HCT116 (cell line): Measurements from ENCODE around the gene GNS. TPM values are rescaled to one million over a fixed set of nuclear protein-coding genes. Genes with fewer than 3 reads are reported as not detected.

Source experiments
- ATAC-seq: fragments of 200-7000 bp; cut with Tn5 transposase; 2 replicates; pipeline ENCODE4 v1.9.1; 2020; ENCODE audit warnings: mild to moderate bottlenecking, moderate library complexity
- BruUV-seq: library from RNA; stranded (reverse); fragments of 400-500 nt; replicated peaks from 2 replicates; lab custom pipeline; 2021; lab: Mats Ljungman, UMichigan
- CTCF ChIA-PET: fragments of 300-600 bp; sonication (Branson Sonifier 250); formaldehyde crosslinking; loops from one replicate; lab custom pipeline; 2021; ENCODE audit warnings: antibody characterized with exemption; lab: Charles Lee
- POLR2A ChIA-PET: fragments of 300-600, 350-600 bp; sonication (Branson Sonifier 250); formaldehyde crosslinking; loops from one replicate; lab custom pipeline; 2021; ENCODE audit warnings: antibody characterized with exemption; lab: Charles Lee
- RAD21 ChIA-PET, 2 experiments: fragments of 300-600 bp; sonication (Branson Sonifier 250); formaldehyde crosslinking; loops; one replicate each; lab custom pipeline; 2023; ENCODE audit warnings: low total read pairs in 2 of 2; ENCODE audit not compliant: uncharacterized antibody in 2 of 2, unreplicated experiment in 2 of 2, low non-redundant PET in 1 of 2; lab: Charles Lee
- DNase-seq: peaks from one replicate; pipeline ENCODE4 v3.0.0-alpha.2; 2010; ENCODE audit warnings: low read depth, low spot score
- H2AFZ ChIP-seq: fragments of 200-600 bp; shearing (Covaris generic), sonication (generic); 2 replicates; pipeline ENCODE4 v1.6.1; 2017; ENCODE audit warnings: low read depth, mixed run types, mixed read lengths, antibody characterized with exemption, low read length; ENCODE audit not compliant: poor library complexity, severe bottlenecking
- H3K27ac ChIP-seq: 2 replicates; pipeline ENCODE4 v1.5.1; 2012; ENCODE audit warnings: low read depth, low read length
- H3K27me3 ChIP-seq: fragments of 200-600 bp; sonication (generic); 2 replicates; pipeline ENCODE4 v1.6.1; 2016; ENCODE audit warnings: mixed run types, low read length, mixed read lengths; ENCODE audit not compliant: insufficient read depth
- H3K36me3 ChIP-seq, 2 experiments: fragments of 200-500 bp in 1 of 2; fragments of 200-600 bp in 1 of 2; sonication (Bioruptor generic) in 1 of 2; sonication (generic) in 1 of 2; 2 replicates each; pipeline versions ENCODE4 v1.5.1 to v1.6.1; 2014 to 2016; ENCODE audit warnings: low read length in 2 of 2, inconsistent platforms in 1 of 2, mixed read lengths in 1 of 2, mixed run types in 1 of 2; ENCODE audit not compliant: insufficient read depth in 2 of 2, control insufficient read depth in 1 of 2
- H3K4me1 ChIP-seq, 2 experiments: fragments of 200-600 bp in 1 of 2; sonication (generic) in 1 of 2; 2 replicates each; pipeline versions ENCODE4 v1.5.1 to v1.6.1; 2012 to 2017; ENCODE audit warnings: low read length in 2 of 2, inconsistent platforms in 1 of 2, mild to moderate bottlenecking in 1 of 2, mixed read lengths in 1 of 2, mixed run types in 1 of 2, moderate library complexity in 1 of 2; ENCODE audit not compliant: insufficient read depth in 2 of 2, control insufficient read depth in 1 of 2
- H3K4me2 ChIP-seq: fragments of 200-600 bp; sonication (generic); 2 replicates; pipeline ENCODE4 v1.6.1; 2017; ENCODE audit warnings: mixed run types, low read length, mixed read lengths
- H3K4me3 ChIP-seq, 2 experiments: fragments of 200-600 bp in 1 of 2; sonication (generic) in 1 of 2; replicated peaks in 1 of 2; 2 replicates each; pipeline ENCODE4 v1.5.1; 2011 to 2016; ENCODE audit warnings: low read length in 2 of 2, control low read depth in 1 of 2, low read depth in 1 of 2, mild to moderate bottlenecking in 1 of 2, mixed read lengths in 1 of 2, mixed run types in 1 of 2
- H3K79me2 ChIP-seq: fragments of 200-600 bp; sonication (generic); 2 replicates; pipeline ENCODE4 v1.6.1; 2017; ENCODE audit warnings: mild to moderate bottlenecking, mixed run types, low read length, moderate library complexity, mixed read lengths; ENCODE audit not compliant: insufficient read depth
- H3K9ac ChIP-seq: fragments of 200-600 bp; sonication (generic); 2 replicates; pipeline ENCODE4 v1.6.1; 2016; ENCODE audit warnings: low read length, mixed read lengths
- H3K9me2 ChIP-seq: fragments of 200-600 bp; sonication (generic), shearing (Covaris generic); 2 replicates; pipeline ENCODE4 v1.6.1; 2017; ENCODE audit warnings: mixed run types, mild to moderate bottlenecking, moderate library complexity; ENCODE audit not compliant: insufficient read depth
- H3K9me3 ChIP-seq, 2 experiments: fragments of 200-500 bp in 1 of 2; fragments of 200-600 bp in 1 of 2; sonication (Bioruptor generic) in 1 of 2; sonication (generic) in 1 of 2; 2 replicates each; pipeline ENCODE4 v1.6.1; 2014 to 2017; ENCODE audit warnings: low read length in 2 of 2, mixed read lengths in 2 of 2, inconsistent platforms in 1 of 2, low read depth in 1 of 2, mild to moderate bottlenecking in 1 of 2, mixed run types in 1 of 2, moderate library complexity in 1 of 2; ENCODE audit not compliant: control insufficient read depth in 1 of 2, insufficient read depth in 1 of 2
- H4K20me1 ChIP-seq: fragments of 200-600 bp; sonication (generic), shearing (Covaris generic); 2 replicates; pipeline ENCODE4 v1.6.1; 2017; ENCODE audit warnings: mixed run types, mild to moderate bottlenecking, moderate library complexity; ENCODE audit not compliant: insufficient read depth
- CEBPB ChIP-seq: IDR thresholded peaks from 2 replicates; pipeline ENCODE4 v1.6.1; 2012; ENCODE audit warnings: low read depth
- EGR1 ChIP-seq: IDR thresholded peaks from 2 replicates; pipeline ENCODE4 v1.6.1; 2012; ENCODE audit warnings: low read depth
- ELF1 ChIP-seq: IDR thresholded peaks from 2 replicates; pipeline ENCODE4 v1.6.1; 2012; ENCODE audit warnings: low read depth, borderline replicate concordance
- EZH2 ChIP-seq: fragments of 200-600 bp; sonication (generic); IDR thresholded peaks from 2 replicates; pipeline ENCODE4 v1.6.1; 2017; ENCODE audit warnings: antibody characterized with exemption, mixed run types
- FOSL1 ChIP-seq: IDR thresholded peaks from 2 replicates; pipeline ENCODE4 v1.6.1; 2012; ENCODE audit warnings: low read depth
- JUND ChIP-seq: IDR thresholded peaks from 2 replicates; pipeline ENCODE4 v1.6.1; 2012
- MAX ChIP-seq: IDR thresholded peaks from 2 replicates; pipeline ENCODE4 v1.6.1; 2012
- POLR2A ChIP-seq: IDR thresholded peaks from 2 replicates; pipeline ENCODE4 v1.7.0; 2011; ENCODE audit warnings: borderline replicate concordance; ENCODE audit not compliant: insufficient read depth, insufficient read length; ENCODE audit errors: extremely low read depth
- POLR2AphosphoS5 ChIP-seq: IDR thresholded peaks from 2 replicates; pipeline ENCODE4 v1.6.1; 2011; ENCODE audit warnings: mild to moderate bottlenecking, low read depth, low read length, moderate library complexity
- RAD21 ChIP-seq: IDR thresholded peaks from 2 replicates; pipeline ENCODE4 v1.6.1; 2012; ENCODE audit warnings: low read depth, mild to moderate bottlenecking
- SIN3A ChIP-seq: IDR thresholded peaks from 2 replicates; pipeline ENCODE4 v1.6.1; 2012; ENCODE audit warnings: low read depth
- SP1 ChIP-seq: IDR thresholded peaks from 2 replicates; pipeline ENCODE4 v1.6.1; 2012; ENCODE audit warnings: low read depth
- SRF ChIP-seq: IDR thresholded peaks from 2 replicates; pipeline ENCODE4 v1.6.1; 2012; ENCODE audit warnings: low read depth
- YY1 ChIP-seq: IDR thresholded peaks from 2 replicates; pipeline ENCODE4 v1.6.1; 2011; ENCODE audit warnings: low read length, low read depth, moderate library complexity, mild to moderate bottlenecking; ENCODE audit not compliant: insufficient replicate concordance; ENCODE audit errors: extremely low read depth
- ZBTB33 ChIP-seq: IDR thresholded peaks from 2 replicates; pipeline ENCODE4 v1.6.1; 2011; ENCODE audit warnings: mild to moderate bottlenecking, low read length, moderate library complexity; ENCODE audit not compliant: insufficient replicate concordance; ENCODE audit errors: extremely low read depth
- ZFX ChIP-seq: fragments of 450-650 bp; IDR thresholded peaks from 2 replicates; pipeline ENCODE4 v1.6.1; 2017
- ZNF274 ChIP-seq: fragments of 200-500 bp; sonication (Bioruptor generic); IDR thresholded peaks from 2 replicates; pipeline ENCODE4 v1.6.1; 2014; ENCODE audit warnings: mild to moderate bottlenecking, low read depth, low read length, inconsistent platforms
- intact Hi-C: fragments of 100-400 bp; cut with micrococcal nuclease; formaldehyde crosslinking; loops from 2 replicates; pipeline ENCODE4 v1.10.0; 2022
- total RNA-seq: library from RNA; stranded (reverse); gene quantifications from one replicate; pipeline ENCODE4 v1.2.1, GENCODE V29; 2021; ENCODE audit not compliant: unreplicated experiment

Gene GNS
- total RNA-seq, 1 experiment from 2014 or later = 45.7 TPM

GRCh38 chr12:64782191-64782876, 23.1 kb upstream of the GNS start:
- H3K4me3 ChIP-seq = peak overlapping the region; percentile 57 to 78; a peak in 3 of 4 replicates
- H3K27me3 ChIP-seq = no peaks in the 10 kb centered on the region
- peaks cover 12 to 20% of the 10 kb centered on the region in 2 experiments for H3K4me1 ChIP-seq
- no peak overlapping the region for H2AFZ ChIP-seq
- no peaks in the 10 kb centered on the region for H4K20me1 ChIP-seq
- ChIA-PET CTCF (interaction anchor here (1.5 to 4.3 kb wide), 3 partner anchors 13 to 233 kb away, joined by 3 to 23 read pairs (median 20); no protein-coding TSS in a partner anchor), POLR2A (interaction anchor here (0.8 kb wide), 1 partner anchor 14 kb away, joined by 3 read pairs; no protein-coding TSS in a partner anchor), RAD21 (interaction anchor here in 1 of 2 experiments (0.6 kb wide), 1 partner anchor 232 kb away, joined by 4 read pairs; no protein-coding TSS in a partner anchor)
- peaks cover 56% of the 10 kb centered on the region for H3K79me2 ChIP-seq
- no TSS peak for BruUV-seq
- intact Hi-C loops = no loop called here
- peak overlapping the region; percentile 72 for H3K4me2 ChIP-seq
- DNase-seq = no peak
- H3K9ac ChIP-seq = peak overlapping the region; percentile 74
- peaks cover 0 to 3% of the 10 kb centered on the region in 2 experiments; a peak in 1 of 4 replicates for H3K36me3 ChIP-seq
- TF ChIP-seq YY1 (no peak), EZH2 (no peak)
- TF ChIP-seq, all 23 proteins: peak for 0
- no peaks in the 10 kb centered on the region for H3K9me2 ChIP-seq
- H3K27ac ChIP-seq = no peak overlapping the region
- no peaks in the 10 kb centered on the region for H3K9me3 ChIP-seq
- no peak for ATAC-seq

- H4K20me1 ChIP-seq = no peaks in the 10 kb centered on the region
- intact Hi-C loops = no loop called here
- peaks cover 52% of the 10 kb centered on the region for H3K79me2 ChIP-seq
- no peak overlapping the region for H2AFZ ChIP-seq
- ATAC-seq (peak; percentile 60), DNase-seq (no peak)
- H3K9me3 ChIP-seq = no peaks in the 10 kb centered on the region
- TSS peak; percentile 63 for BruUV-seq
- peak overlapping the region; percentile 88 for H3K27ac ChIP-seq
- H3K4me1 ChIP-seq = peaks cover 12 to 20% of the 10 kb centered on the region in 2 experiments
- H3K9ac ChIP-seq = peak overlapping the region; percentile 74
- H3K4me2 ChIP-seq = peak overlapping the region; percentile 72
- H3K27me3 ChIP-seq = no peaks in the 10 kb centered on the region
- H3K4me3 ChIP-seq = peak overlapping the region; percentile 57 to 78
- no peaks in the 10 kb centered on the region for H3K9me2 ChIP-seq
- ChIA-PET POLR2A (no interaction called here), CTCF (interaction anchor here (1.5 to 4.3 kb wide), 3 partner anchors 14 to 232 kb away, joined by 3 to 23 read pairs (median 20); no protein-coding TSS in a partner anchor), RAD21 (interaction anchor here in 1 of 2 experiments (0.6 kb wide), 1 partner anchor 236 kb away, joined by 3 read pairs; no protein-coding TSS in a partner anchor)
- H3K36me3 ChIP-seq = no peaks in the 10 kb centered on the region
- no peak for TF ChIP-seq RAD21
- TF ChIP-seq YY1 = no peak
- no peak for TF ChIP-seq JUND
- TF ChIP-seq CEBPB = no peak
- no peak for TF ChIP-seq POLR2A
- TF ChIP-seq ZBTB33 = no peak
- TF ChIP-seq FOSL1 = no peak
- no peak for TF ChIP-seq ZNF274
- TF ChIP-seq ELF1 = no peak
- TF ChIP-seq MAX = no peak; the same call in 1 of the 2 replicates
- no peak for TF ChIP-seq SRF
- no peak for TF ChIP-seq SIN3A
- no peak for TF ChIP-seq EGR1
- no peak; the same call in 1 of the 2 replicates for TF ChIP-seq ZFX
- TF ChIP-seq POLR2AphosphoS5 = no peak
- no peak for TF ChIP-seq SP1
Measured at GRCh38 chr12:64781280-64782190, 22.3 kb upstream of the GNS start.
